ENCODE results near the gene ZEB2.

ZEB2 gene

GRCh38 chr2:144453486-144454158 lies 66.3 kb downstream of the ZEB2 start:
- DNase-seq (ENCODE audit: extremely low read depth in 1 of 2, low read depth in 1 of 2): no peak

GRCh38 chr2:144452989-144453336 lies 67.0 kb downstream of the ZEB2 start:
- no peak for DNase-seq (ENCODE audit: extremely low read depth in 1 of 2, low read depth in 1 of 2)

GRCh38 chr2:144452169-144452988 lies 67.5 kb downstream of the ZEB2 start:
- DNase-seq (ENCODE audit: extremely low read depth in 1 of 2, low read depth in 1 of 2): no peak

GRCh38 chr2:144451443-144451842 lies 68.5 kb downstream of the ZEB2 start:
- DNase-seq (ENCODE audit: extremely low read depth in 1 of 2, low read depth in 1 of 2): no peak

- no peak for DNase-seq (ENCODE audit: extremely low read depth in 1 of 2, low read depth in 1 of 2)
These were observed 70.9 kb downstream of the ZEB2 start for GRCh38 chr2:144449028-144449406.

- no peak for DNase-seq (ENCODE audit: extremely low read depth in 1 of 2, low read depth in 1 of 2)
These were observed 71.4 kb downstream of the ZEB2 start for GRCh38 chr2:144448389-144449027.

GRCh38 chr2:144447535-144447934 lies 72.4 kb downstream of the ZEB2 start:
- no peak for DNase-seq (ENCODE audit: extremely low read depth in 1 of 2, low read depth in 1 of 2)

GRCh38 chr2:144446136-144446535 lies 73.8 kb downstream of the ZEB2 start:
- no peak for DNase-seq (ENCODE audit: extremely low read depth in 1 of 2, low read depth in 1 of 2)

GRCh38 chr2:144445196-144445595 lies 74.7 kb downstream of the ZEB2 start:
- DNase-seq (ENCODE audit: extremely low read depth in 1 of 2, low read depth in 1 of 2): no peak

- DNase-seq (ENCODE audit: extremely low read depth in 1 of 2, low read depth in 1 of 2): no peak
These were observed 75.8 kb downstream of the ZEB2 start for GRCh38 chr2:144443837-144444817.

GRCh38 chr2:144441711-144442141 lies 78.2 kb downstream of the ZEB2 start:
- DNase-seq (ENCODE audit: extremely low read depth in 1 of 2, low read depth in 1 of 2): no peak

GRCh38 chr2:144439993-144440392 lies 79.9 kb downstream of the ZEB2 start:
- DNase-seq (ENCODE audit: extremely low read depth in 1 of 2, low read depth in 1 of 2): no peak

- no peak for DNase-seq (ENCODE audit: extremely low read depth in 1 of 2, low read depth in 1 of 2)
These were observed 80.9 kb downstream of the ZEB2 start for GRCh38 chr2:144438801-144439631.

GRCh38 chr2:144437636-144438035 lies 82.3 kb downstream of the ZEB2 start:
- DNase-seq (ENCODE audit: extremely low read depth in 1 of 2, low read depth in 1 of 2): no peak

- DNase-seq (ENCODE audit: extremely low read depth in 1 of 2, low read depth in 1 of 2): no peak
These were observed 85.3 kb downstream of the ZEB2 start for GRCh38 chr2:144434425-144435222.

GRCh38 chr2:144432921-144433320 lies 87.0 kb downstream of the ZEB2 start:
- DNase-seq (ENCODE audit: extremely low read depth in 1 of 2, low read depth in 1 of 2): no peak

GRCh38 chr2:144431998-144432397 lies 87.9 kb downstream of the ZEB2 start:
- no peak for DNase-seq (ENCODE audit: extremely low read depth in 1 of 2, low read depth in 1 of 2)

GRCh38 chr2:144431392-144431783 lies 88.5 kb downstream of the ZEB2 start:
- DNase-seq (ENCODE audit: extremely low read depth in 1 of 2, low read depth in 1 of 2): no peak

- DNase-seq (ENCODE audit: extremely low read depth in 1 of 2, low read depth in 1 of 2): no peak
These were observed 89.1 kb downstream of the ZEB2 start for GRCh38 chr2:144430722-144431391.

Measured in activated CD8-positive, alpha-beta memory T cell treated with anti-CD3 and anti-CD28 coated beads for 1 hour (primary cell).